MCF 10A (cell line): ENCODE data around the gene TLL2. TPM values are rescaled to one million over a fixed set of nuclear protein-coding genes. Genes with fewer than 3 reads are reported as not detected.

Experiments
- BruUV-seq: library from RNA; stranded (reverse); fragments of 400-500 nt; replicated peaks from 2 replicates; lab custom pipeline; 2021; lab: Mats Ljungman, UMichigan
- CTCF ChIA-PET: fragments of 300-600 bp; sonication (Branson Sonifier 250); formaldehyde crosslinking; extraction: SDS; loops from one replicate; lab custom pipeline; 2021; ENCODE audit warnings: antibody characterized with exemption, inconsistent platforms; lab: Yijun Ruan, JAX
- POLR2A ChIA-PET: fragments of 300-600, 350-650 bp; sonication (Branson Sonifier 250); formaldehyde crosslinking; extraction: SDS; loops from one replicate; lab custom pipeline; 2020; ENCODE audit warnings: antibody characterized with exemption, inconsistent platforms; lab: Yijun Ruan, JAX
- DNase-seq: peaks from one replicate; pipeline ENCODE4 v3.0.0-alpha.2; 2018; ENCODE audit not compliant: unreplicated experiment
- H3K27ac Mint-ChIP-seq: one replicate; pipeline ENCODE4 v1.8.0; 2022; ENCODE audit warnings: mild to moderate bottlenecking, low read depth, mixed read lengths; ENCODE audit not compliant: unreplicated experiment
- H3K27me3 Mint-ChIP-seq: one replicate; pipeline ENCODE4 v1.8.0; 2022; ENCODE audit warnings: mixed read lengths; ENCODE audit not compliant: insufficient read depth, unreplicated experiment
- H3K36me3 Mint-ChIP-seq: one replicate; pipeline ENCODE4 v1.8.0; 2022; ENCODE audit warnings: mild to moderate bottlenecking, moderate library complexity, mixed read lengths; ENCODE audit not compliant: insufficient read depth, unreplicated experiment
- H3K4me1 Mint-ChIP-seq: one replicate; pipeline ENCODE4 v1.8.0; 2022; ENCODE audit warnings: mixed read lengths; ENCODE audit not compliant: insufficient read depth, unreplicated experiment
- H3K4me3 Mint-ChIP-seq: one replicate; pipeline ENCODE4 v1.8.0; 2022; ENCODE audit warnings: mild to moderate bottlenecking, moderate library complexity, mixed read lengths; ENCODE audit not compliant: unreplicated experiment
- H3K9me3 Mint-ChIP-seq: one replicate; pipeline ENCODE4 v1.8.0; 2022; ENCODE audit warnings: mixed read lengths; ENCODE audit not compliant: unreplicated experiment
- intact Hi-C: fragments of 100-400 bp; cut with micrococcal nuclease; formaldehyde crosslinking; loops from 2 replicates; pipeline ENCODE4 v1.14.1; 2022
- total RNA-seq: library from RNA; stranded (reverse); gene quantifications from 2 replicates; pipeline ENCODE4 v1.2.3, GENCODE V29; 2022
- TF ChIP-seq, protein P1 (sequence below): fragments of 200-600 bp; IDR thresholded peaks from one replicate; pipeline ENCODE4 v1.8.0; 2022; ENCODE audit warnings: antibody characterized with exemption, mild to moderate bottlenecking; ENCODE audit not compliant: unreplicated experiment

The TLL2 gene
- total RNA-seq, 1 experiment from 2014 or later = not detected

DNA sequence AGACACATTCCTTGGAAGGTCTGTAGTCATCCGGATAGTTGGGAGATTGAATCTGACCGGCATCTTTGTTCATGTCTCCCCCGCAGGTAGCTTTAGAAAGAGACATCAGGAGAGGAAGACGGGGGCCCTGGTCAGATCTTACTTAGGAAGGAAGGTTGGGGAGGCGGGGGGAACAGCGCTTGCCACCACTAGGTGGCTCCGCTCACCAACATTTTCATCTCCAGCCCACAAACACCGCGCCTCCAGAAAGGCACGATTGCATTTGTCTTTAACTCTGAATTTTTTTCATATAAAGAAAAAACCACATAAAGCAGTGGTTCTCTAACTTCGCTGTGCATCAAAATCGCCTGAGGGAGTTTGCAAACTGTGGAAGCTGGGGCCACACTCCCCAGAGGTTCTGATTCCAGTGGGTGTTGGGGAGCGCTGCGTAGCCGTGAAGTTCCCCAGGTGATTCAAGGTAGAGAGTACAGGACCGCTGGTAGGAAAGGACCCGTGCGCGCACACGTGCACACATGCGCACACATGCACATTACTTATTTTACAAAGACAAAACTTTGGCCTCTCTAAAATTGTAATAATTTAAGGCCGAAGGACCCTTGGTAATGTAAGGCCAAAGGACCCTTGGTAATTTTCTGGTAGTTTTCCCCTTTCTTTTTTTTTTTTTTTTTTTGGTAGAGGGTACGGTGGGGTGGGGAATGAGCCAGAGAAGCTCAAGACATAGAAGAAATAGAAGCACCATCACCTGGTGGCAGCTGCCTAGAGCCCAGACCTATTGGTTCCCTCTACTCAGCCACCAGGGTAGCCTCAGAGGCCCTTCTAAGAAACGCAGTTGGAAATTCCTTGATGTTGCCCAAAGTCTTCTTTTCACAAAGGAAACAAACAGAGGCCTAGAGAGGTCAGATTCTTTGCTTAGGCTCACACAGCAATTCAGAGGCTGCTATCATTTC is 117.5 kb downstream of the TLL2 start:
- ChIA-PET POLR2A (interaction anchor here (0.7 kb wide), 1 partner anchor 143 kb away, joined by 3 read pairs; no protein-coding TSS in a partner anchor), CTCF (interaction anchor here (0.5 to 10.3 kb wide), 43 partner anchors 10 to 849 kb away, joined by 3 to 73 read pairs (median 4); partner anchors contain the start of gene TLL2)
- H3K4me3 Mint-ChIP-seq = no peak overlapping the region
- peaks cover 71% of the 10 kb centered on the region for H3K27me3 Mint-ChIP-seq
- no TSS peak for BruUV-seq
- H3K9me3 Mint-ChIP-seq = no peaks in the 10 kb centered on the region
- no peaks in the 10 kb centered on the region for H3K36me3 Mint-ChIP-seq
- TF ChIP-seq, protein P1, sequence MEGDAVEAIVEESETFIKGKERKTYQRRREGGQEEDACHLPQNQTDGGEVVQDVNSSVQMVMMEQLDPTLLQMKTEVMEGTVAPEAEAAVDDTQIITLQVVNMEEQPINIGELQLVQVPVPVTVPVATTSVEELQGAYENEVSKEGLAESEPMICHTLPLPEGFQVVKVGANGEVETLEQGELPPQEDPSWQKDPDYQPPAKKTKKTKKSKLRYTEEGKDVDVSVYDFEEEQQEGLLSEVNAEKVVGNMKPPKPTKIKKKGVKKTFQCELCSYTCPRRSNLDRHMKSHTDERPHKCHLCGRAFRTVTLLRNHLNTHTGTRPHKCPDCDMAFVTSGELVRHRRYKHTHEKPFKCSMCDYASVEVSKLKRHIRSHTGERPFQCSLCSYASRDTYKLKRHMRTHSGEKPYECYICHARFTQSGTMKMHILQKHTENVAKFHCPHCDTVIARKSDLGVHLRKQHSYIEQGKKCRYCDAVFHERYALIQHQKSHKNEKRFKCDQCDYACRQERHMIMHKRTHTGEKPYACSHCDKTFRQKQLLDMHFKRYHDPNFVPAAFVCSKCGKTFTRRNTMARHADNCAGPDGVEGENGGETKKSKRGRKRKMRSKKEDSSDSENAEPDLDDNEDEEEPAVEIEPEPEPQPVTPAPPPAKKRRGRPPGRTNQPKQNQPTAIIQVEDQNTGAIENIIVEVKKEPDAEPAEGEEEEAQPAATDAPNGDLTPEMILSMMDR = peak; percentile 76
- intact Hi-C loops = loop anchor here (1.0 to 10.0 kb wide), 5 partner anchors 115 to 819 kb away; no protein-coding TSS in a partner anchor
- no peaks in the 10 kb centered on the region for H3K4me1 Mint-ChIP-seq
- H3K27ac Mint-ChIP-seq = no peak overlapping the region
- peak; percentile 65 for DNase-seq

DNA sequence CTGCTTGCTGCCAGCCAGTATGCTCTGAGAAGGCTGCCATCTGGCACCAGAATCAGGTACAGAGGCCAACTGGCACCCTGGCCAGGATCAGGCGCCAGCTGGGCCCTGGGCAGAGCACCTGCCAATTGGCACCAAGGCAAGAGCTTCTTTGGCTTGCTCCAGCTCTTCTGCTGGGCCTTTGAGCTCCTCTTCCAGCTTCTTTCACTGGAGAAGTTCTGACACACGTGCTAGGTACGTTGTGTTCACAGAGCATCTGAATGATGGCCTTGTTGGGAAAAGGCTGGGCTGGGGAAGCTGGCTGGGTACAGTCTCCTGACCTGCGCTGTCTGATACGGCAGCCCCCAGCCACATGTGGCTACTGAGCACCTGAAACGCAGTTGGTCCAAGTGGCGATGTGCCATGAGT is 123.3 kb downstream of the TLL2 start:
- ChIA-PET POLR2A (interaction anchor here (0.7 kb wide), 1 partner anchor 79 kb away, joined by 3 read pairs; no protein-coding TSS in a partner anchor), CTCF (interaction anchor here (0.7 to 10.3 kb wide), 5 partner anchors 15 to 123 kb away, joined by 3 to 72 read pairs (median 5); partner anchors contain the start of gene TLL2)
- H3K27me3 Mint-ChIP-seq = peaks cover 70% of the 10 kb centered on the region

DNA sequence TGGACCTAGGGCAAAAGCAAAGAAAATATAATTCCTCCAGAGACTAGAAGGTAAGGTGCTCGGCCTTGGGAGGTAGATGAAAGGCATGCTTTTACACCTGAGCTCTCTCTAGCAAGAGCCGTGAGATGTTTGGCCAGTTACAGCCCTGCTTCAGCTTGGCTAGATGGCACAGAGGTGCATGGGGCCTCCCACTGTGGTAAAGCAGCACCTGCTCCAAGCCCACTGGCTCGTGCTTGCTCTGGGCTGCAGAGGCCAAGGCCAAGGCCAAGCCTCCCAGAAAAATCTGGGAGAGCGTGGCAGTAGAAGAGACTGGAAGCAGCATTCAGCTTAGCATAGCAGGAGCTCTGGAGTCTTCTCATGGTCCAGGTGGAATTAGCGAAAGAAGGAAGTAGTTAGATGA is 123.9 kb downstream of the TLL2 start:
- Mint-ChIP-seq H3K27me3 (peaks cover 63% of the 10 kb centered on the region), H3K4me1 (no peaks in the 10 kb centered on the region), H3K27ac (no peak overlapping the region), H3K36me3 (no peaks in the 10 kb centered on the region), H3K4me3 (no peak overlapping the region), H3K9me3 (no peaks in the 10 kb centered on the region)
- TF ChIP-seq, protein P1 = no peak
- no TSS peak for BruUV-seq
- DNase-seq = no peak
- intact Hi-C loops = loop anchor here (10.0 kb wide), 2 partner anchors 375 to 825 kb away; no protein-coding TSS in a partner anchor
- POLR2A ChIA-PET = interaction anchor here (0.7 kb wide), 1 partner anchor 80 kb away, joined by 3 read pairs; no protein-coding TSS in a partner anchor
- CTCF ChIA-PET = interaction anchor here (0.7 to 10.3 kb wide), 4 partner anchors 14 to 24 kb away, joined by 3 to 72 read pairs (median 4); no protein-coding TSS in a partner anchor

More for the DNA sequence above, 123.3 kb downstream of the TLL2 start:
- Mint-ChIP-seq H3K9me3 (no peaks in the 10 kb centered on the region), H3K27ac (no peak overlapping the region), H3K36me3 (no peaks in the 10 kb centered on the region), H3K4me3 (no peak overlapping the region), H3K4me1 (no peaks in the 10 kb centered on the region)
- BruUV-seq = no TSS peak
- DNase-seq = peak; percentile 63
- intact Hi-C loops = loop anchor here (10.0 kb wide), 2 partner anchors 374 to 824 kb away; no protein-coding TSS in a partner anchor
- TF ChIP-seq, protein P1 = no peak

DNA sequence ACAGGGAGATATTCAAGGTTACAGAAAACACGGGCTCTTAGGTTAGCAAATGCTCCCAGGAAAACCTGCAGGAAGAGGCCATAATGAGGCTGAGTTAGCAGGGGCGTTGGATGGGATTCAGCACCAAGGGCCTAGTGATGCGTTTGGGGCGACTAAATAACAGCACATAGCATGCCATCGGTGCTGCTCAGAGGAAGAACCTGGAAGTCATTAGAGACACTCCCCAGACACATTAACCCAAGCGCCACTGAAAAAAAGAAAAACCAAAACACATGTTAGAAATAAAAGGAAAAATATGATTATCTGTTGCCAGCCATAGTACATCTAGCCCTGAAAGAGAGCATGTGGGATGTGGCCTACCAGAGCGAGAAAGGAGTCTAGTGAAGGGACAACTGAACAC is 126.1 kb downstream of the TLL2 start:
- CTCF ChIA-PET = interaction anchor here (3.3 to 3.6 kb wide), 2 partner anchors 8 to 12 kb away, joined by 26 to 35 read pairs; no protein-coding TSS in a partner anchor
- H3K27ac Mint-ChIP-seq = no peak overlapping the region
- BruUV-seq = no TSS peak

More for the DNA sequence above, 126.1 kb downstream of the TLL2 start:
- TF ChIP-seq, protein P1 = no peak
- Mint-ChIP-seq H3K9me3 (no peaks in the 10 kb centered on the region), H3K27me3 (peaks cover 41% of the 10 kb centered on the region), H3K36me3 (no peaks in the 10 kb centered on the region), H3K4me3 (no peak overlapping the region), H3K4me1 (no peaks in the 10 kb centered on the region)
- no peak for DNase-seq
- intact Hi-C loops = no loop called here
- POLR2A ChIA-PET = no interaction called here
